HG03135 (cell line): Measurements from ENCODE around the gene HSP90AA1.
A peak's percentile ranks its signal among the peaks of the same experiment; 100 is the strongest.
"Not testable (repeated sequence)": the region's sequence is repeated elsewhere in the genome, so short reads cannot be mapped to it uniquely, and the experiment has no call there.

ENCODE experiments used
- ATAC-seq: cut with Tn5 transposase; IDR thresholded peaks from one replicate; pipeline ENCODE4 v1.9.1; 2021; ENCODE audit warnings: mild to moderate bottlenecking, moderate library complexity; ENCODE audit not compliant: unreplicated experiment

The HSP90AA1 gene

GRCh38 chr14:102095231-102095870 lies 8.5 kb upstream of the HSP90AA1 start:
- ATAC-seq = no peak

- no peak for ATAC-seq
Observed at GRCh38 chr14:102094101-102094500, 7.3 kb upstream of the HSP90AA1 start.

GRCh38 chr14:102092806-102093205 lies 6.0 kb upstream of the HSP90AA1 start:
- ATAC-seq = no peak

GRCh38 chr14:102090713-102091112 lies 3.9 kb upstream of the HSP90AA1 start:
- no peak for ATAC-seq

- no peak for ATAC-seq
Observed at GRCh38 chr14:102089621-102090343, 2.9 kb upstream of the HSP90AA1 start.

GRCh38 chr14:102088012-102088792 lies 1.4 kb upstream of the HSP90AA1 start:
- peak; percentile 5 for ATAC-seq

GRCh38 chr14:102087762-102088011 lies 843 bp upstream of the HSP90AA1 start:
- ATAC-seq = no peak

- ATAC-seq = no peak
Observed at GRCh38 chr14:102086709-102086971, 204 bp downstream of the HSP90AA1 start.

GRCh38 chr14:102085948-102086708 lies 716 bp downstream of the HSP90AA1 start:
- peak; percentile 25 for ATAC-seq

GRCh38 chr14:102085488-102085887 lies 1.4 kb downstream of the HSP90AA1 start:
- ATAC-seq = no peak

- no peak for ATAC-seq
Observed at GRCh38 chr14:102084931-102085330, 1.9 kb downstream of the HSP90AA1 start.

GRCh38 chr14:102084522-102084921 lies 2.3 kb downstream of the HSP90AA1 start:
- ATAC-seq = not testable (repeated sequence)

GRCh38 chr14:102081231-102082080 lies 5.4 kb downstream of the HSP90AA1 start:
- ATAC-seq = no peak

GRCh38 chr14:102080183-102081080 lies 6.4 kb downstream of the HSP90AA1 start:
- ATAC-seq = no peak

GRCh38 chr14:102079700-102079979 lies 7.2 kb downstream of the HSP90AA1 start:
- ATAC-seq = no peak

GRCh38 chr14:102078831-102079699 lies 7.8 kb downstream of the HSP90AA1 start:
- no peak for ATAC-seq

- not testable (repeated sequence) for ATAC-seq
Observed at GRCh38 chr14:102078361-102078791, 8.5 kb downstream of the HSP90AA1 start.

GRCh38 chr14:102077382-102077709 lies 9.5 kb downstream of the HSP90AA1 start:
- ATAC-seq = no peak

GRCh38 chr14:102075155-102075554 lies 11.7 kb downstream of the HSP90AA1 start:
- no peak for ATAC-seq
